Transverse colon (tissue), 4 donors: ENCODE measurements around the gene CAND2. TPM values are rescaled to one million over a fixed set of nuclear protein-coding genes. Genes with fewer than 3 reads are reported as not detected.
A peak's percentile ranks its signal among the peaks of the same experiment; 100 is the strongest.
"Not testable (repeated sequence)": the region's sequence is repeated elsewhere in the genome, so short reads cannot be mapped to it uniquely, and the experiment has no call there.

Experiments
- DNase-seq: peaks from one replicate; pipeline ENCODE4 v3.0.0-alpha.2; 2019
- H3K27ac ChIP-seq, 4 donors: fragments of 200-600 bp; sonication (generic); 2 replicates each; pipeline ENCODE4 v1.5.1; 2016 to 2018; ENCODE audit warnings: inconsistent platforms in 4 of 4
- H3K27me3 ChIP-seq: fragments of 200-600 bp; sonication (generic); 2 replicates; pipeline ENCODE4 v1.5.1; 2017; ENCODE audit warnings: inconsistent platforms
- H3K36me3 ChIP-seq, 4 donors: fragments of 200-600 bp; sonication (generic); 2 replicates each; pipeline ENCODE4 v1.5.1; 2017 to 2019; ENCODE audit warnings: inconsistent platforms in 4 of 4
- H3K4me1 ChIP-seq, 4 donors: fragments of 200-600 bp; sonication (generic); 2 replicates each; pipeline ENCODE4 v1.5.1; 2017 to 2020; ENCODE audit warnings: inconsistent platforms in 4 of 4
- H3K4me3 ChIP-seq, 4 donors: fragments of 200-600 bp; sonication (generic); 1 replicate in 1 of 4; 2 replicates in 3 of 4; pipeline versions ENCODE4 v1.5.1 to v1.6.1; 2017 to 2019; ENCODE audit warnings: inconsistent platforms in 4 of 4
- H3K9me3 ChIP-seq, 2 donors: fragments of 200-600 bp; sonication (generic); 2 replicates each; pipeline ENCODE4 v1.5.1; 2017 to 2019; ENCODE audit warnings: inconsistent platforms in 2 of 2
- EP300 ChIP-seq: sonication (generic); formaldehyde crosslinking; IDR thresholded peaks from one replicate; pipeline ENCODE4 v1.6.1; 2017; ENCODE audit warnings: antibody characterized with exemption, low read depth
- POLR2A ChIP-seq: fragments of 450-650 bp; IDR thresholded peaks from one replicate; pipeline ENCODE4 v1.6.1; 2016; ENCODE audit warnings: antibody characterized with exemption, mild to moderate bottlenecking, moderate library complexity
- POLR2AphosphoS5 ChIP-seq, 3 donors: sonication (generic); formaldehyde crosslinking; IDR thresholded peaks; one replicate each; pipeline ENCODE4 v1.6.1; 2016; ENCODE audit warnings: antibody characterized with exemption in 3 of 3
- WGBS, 2 donors: methylation state at CpG; one replicate each; pipeline ENCODE4 v1.1.5; 2018; ENCODE audit warnings: low coverage in 1 of 2; 5-methylcytosine and 5-hydroxymethylcytosine counted together
- in situ Hi-C, 4 donors: fragments of 200-750 bp; cut with MboI; loops; one replicate each; pipeline versions ENCODE4 v1.15.0 to v1.15.1; 2017; ENCODE audit warnings: low sequenced_read_pairs in 3 of 4, low pct_ligation_motif_present in 1 of 4, low pct_unique_long_range_greater_than_20kb in 1 of 4
- intact Hi-C: fragments of 100-400 bp; cut with DNase I; formaldehyde crosslinking; loops from one replicate; pipeline ENCODE4 v1.15.1; 2023; ENCODE audit warnings: low total_unique reads
- small RNA-seq, 4 donors: library from RNA; depleted of rRNA; stranded (forward); fragments of <200 nt; gene quantifications; one replicate each; pipeline ENCODE3, GENCODE V24; 2016
- total RNA-seq, 4 donors: library from RNA; depleted of rRNA; stranded (reverse); fragments of >200 nt; gene quantifications; one replicate each; pipeline ENCODE4 v1.1.0, GENCODE V29; 2016
- TF ChIP-seq, protein P1 (sequence below), 5 experiments: fragments of 200-600 bp in 3 of 5; fragments of 450-650 bp in 2 of 5; sonication (generic) in 3 of 5; IDR thresholded peaks; 1 replicate in 2 of 5; 2 replicates in 3 of 5; pipeline ENCODE4 v1.5.1; 2016 to 2017; ENCODE audit warnings: antibody characterized with exemption in 5 of 5, inconsistent platforms in 3 of 5, mild to moderate bottlenecking in 2 of 5, moderate library complexity in 1 of 5

Gene CAND2
- total RNA-seq, 4 donors from 2014 or later = 2.7 to 18.3 (median 9.7) TPM

DNA sequence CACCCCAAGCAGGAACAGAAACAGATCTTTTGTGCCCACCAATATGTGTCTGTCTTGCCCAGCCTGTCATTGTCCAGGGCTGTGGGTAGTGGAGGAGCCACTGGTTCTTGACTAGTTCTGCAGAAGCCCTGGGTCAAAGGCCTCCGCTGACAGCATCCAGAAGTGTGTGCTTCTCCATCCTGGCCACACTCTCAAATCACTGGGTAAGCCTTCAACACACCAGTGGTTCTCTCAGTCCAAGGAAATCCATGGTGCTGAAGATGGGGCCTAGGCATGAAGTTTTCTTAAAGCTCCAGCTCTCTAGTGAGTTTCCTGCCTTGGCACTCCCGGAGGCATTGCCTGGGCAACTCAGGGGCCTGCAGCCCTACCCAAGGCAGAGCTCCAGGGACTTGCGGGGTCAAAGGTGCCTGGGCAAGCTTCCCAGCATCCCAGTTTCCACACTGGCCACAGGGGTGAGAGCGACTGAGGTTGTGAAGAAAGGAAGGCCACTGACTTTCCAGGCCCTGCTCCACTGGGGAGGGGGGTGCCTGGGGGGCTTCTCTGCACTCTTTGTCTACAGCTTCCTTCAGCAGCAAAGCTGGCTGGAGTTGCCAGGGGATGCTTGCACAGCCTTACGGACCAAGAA, 82.8 kb downstream of the CAND2 start:
- no peak overlapping the region for H3K27ac ChIP-seq
- H3K4me3 ChIP-seq = no peak overlapping the region
- peaks cover 3 to 9% (median 9%) of the 10 kb centered on the region in 4 donors for H3K4me1 ChIP-seq
- DNase-seq = no peak
- H3K36me3 ChIP-seq = no peaks in the 10 kb centered on the region
- intact Hi-C loops = no loop called here
- H3K9me3 ChIP-seq = no peaks in the 10 kb centered on the region
- in situ Hi-C loops = no loop called here
- 92% methylated on average over 5 of the region's 5 CpGs; no CpG with 5 or more reads in 1 of the 2 donors for WGBS, 2 donors
- peaks cover 7% of the 10 kb centered on the region for H3K27me3 ChIP-seq
- TF ChIP-seq, protein P1, sequence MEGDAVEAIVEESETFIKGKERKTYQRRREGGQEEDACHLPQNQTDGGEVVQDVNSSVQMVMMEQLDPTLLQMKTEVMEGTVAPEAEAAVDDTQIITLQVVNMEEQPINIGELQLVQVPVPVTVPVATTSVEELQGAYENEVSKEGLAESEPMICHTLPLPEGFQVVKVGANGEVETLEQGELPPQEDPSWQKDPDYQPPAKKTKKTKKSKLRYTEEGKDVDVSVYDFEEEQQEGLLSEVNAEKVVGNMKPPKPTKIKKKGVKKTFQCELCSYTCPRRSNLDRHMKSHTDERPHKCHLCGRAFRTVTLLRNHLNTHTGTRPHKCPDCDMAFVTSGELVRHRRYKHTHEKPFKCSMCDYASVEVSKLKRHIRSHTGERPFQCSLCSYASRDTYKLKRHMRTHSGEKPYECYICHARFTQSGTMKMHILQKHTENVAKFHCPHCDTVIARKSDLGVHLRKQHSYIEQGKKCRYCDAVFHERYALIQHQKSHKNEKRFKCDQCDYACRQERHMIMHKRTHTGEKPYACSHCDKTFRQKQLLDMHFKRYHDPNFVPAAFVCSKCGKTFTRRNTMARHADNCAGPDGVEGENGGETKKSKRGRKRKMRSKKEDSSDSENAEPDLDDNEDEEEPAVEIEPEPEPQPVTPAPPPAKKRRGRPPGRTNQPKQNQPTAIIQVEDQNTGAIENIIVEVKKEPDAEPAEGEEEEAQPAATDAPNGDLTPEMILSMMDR (IDR thresholded peaks at IDR 0.05) = no peak
- TF ChIP-seq EP300 = no peak
- TF ChIP-seq POLR2AphosphoS5 (IDR thresholded peaks at IDR 0.05) = no peak
- no peak for TF ChIP-seq POLR2A

- H3K36me3 ChIP-seq, H3K27me3 ChIP-seq, H3K4me3 ChIP-seq, in situ Hi-C loops, intact Hi-C loops, DNase-seq, H3K9me3 ChIP-seq, H3K27ac ChIP-seq, H3K4me1 ChIP-seq: not testable (repeated sequence)
- WGBS, 2 donors = 94 to 100% methylated on average over 1 to 12 of the region's 12 CpGs
Measured at GRCh38 chr3:12881858-12882257, 85.4 kb downstream of the CAND2 start.

DNA sequence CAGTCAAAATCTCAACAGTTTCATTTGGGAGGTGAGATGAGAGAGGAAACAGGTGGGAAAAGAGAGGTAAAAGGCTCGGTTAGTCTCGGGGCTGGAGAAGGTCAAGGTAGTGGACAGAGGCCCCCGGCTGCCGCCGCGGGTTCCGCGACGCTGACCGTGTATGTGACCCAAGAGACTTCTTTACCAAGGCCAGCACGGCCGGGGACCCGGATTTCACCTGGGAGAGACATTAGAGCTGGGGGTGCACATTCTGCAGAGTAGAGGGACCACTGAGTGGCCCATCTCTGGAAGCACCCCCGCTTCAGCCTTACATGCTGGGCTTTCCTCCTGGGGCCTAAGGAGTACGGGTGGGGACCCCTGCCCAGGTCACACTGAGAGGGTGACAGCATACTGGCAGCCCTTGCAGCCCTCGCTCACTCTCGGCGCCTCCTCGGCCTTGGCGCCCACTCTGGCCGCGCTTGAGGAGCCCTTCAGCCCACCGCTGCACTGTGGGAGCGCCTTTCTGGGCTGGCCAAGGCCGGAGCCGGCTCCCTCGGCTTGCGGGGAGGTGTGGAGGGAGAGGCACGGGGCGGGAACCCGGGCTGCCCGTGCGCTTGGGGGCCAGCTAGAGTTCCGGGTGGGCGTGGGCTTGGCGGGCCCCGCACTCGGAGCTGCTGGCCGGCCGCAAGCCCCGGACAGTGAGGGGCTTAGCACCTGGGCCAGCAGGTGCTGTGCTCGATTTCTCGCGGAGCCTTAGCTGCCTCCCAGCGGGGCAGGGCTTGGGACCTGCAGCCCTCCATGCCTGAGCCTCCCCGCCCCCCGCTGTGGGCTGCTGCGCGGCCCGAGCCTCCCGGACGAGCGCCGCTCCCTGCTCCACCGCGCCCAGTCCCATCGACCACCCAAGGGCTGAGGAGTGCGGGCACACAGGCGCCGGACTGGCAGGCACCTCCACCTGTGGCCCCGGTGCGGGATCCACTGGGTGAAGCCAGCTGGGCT, 86.1 kb downstream of the CAND2 start:
- intact Hi-C loops (no loop called here), in situ Hi-C loops (no loop called here)
- Histone ChIP-seq H3K4me1 (no peaks in the 10 kb centered on the region), H3K9me3 (no peaks in the 10 kb centered on the region), H3K4me3 (no peak overlapping the region), H3K36me3 (no peaks in the 10 kb centered on the region), H3K27ac (no peak overlapping the region), H3K27me3 (peaks cover 9% of the 10 kb centered on the region)
- 90 to 93% methylated on average over 4 to 37 of the region's 62 CpGs for WGBS, 2 donors
- no peak for DNase-seq
- TF ChIP-seq, protein P1 (IDR thresholded peaks at IDR 0.05) = no peak

- TF ChIP-seq EP300 = no peak
- no peak for TF ChIP-seq POLR2AphosphoS5 (IDR thresholded peaks at IDR 0.05)
- TF ChIP-seq, protein P1 (IDR thresholded peaks at IDR 0.05) = no peak
- no peak for TF ChIP-seq POLR2A
- DNase-seq = peak; percentile 37
- intact Hi-C loops (no loop called here), in situ Hi-C loops (no loop called here)
- no peaks in the 10 kb centered on the region for H3K4me1 ChIP-seq
- peak overlapping the region in 2 of 4 donors; percentile 55 to 58 for H3K27ac ChIP-seq
- WGBS, 2 donors = 69% methylated on average over 13 of the region's 15 CpGs; no CpG with 5 or more reads in 1 of the 2 donors
- H3K36me3 ChIP-seq = no peaks in the 10 kb centered on the region
- no peak overlapping the region for H3K4me3 ChIP-seq
- H3K9me3 ChIP-seq = no peaks in the 10 kb centered on the region
- peaks cover 9% of the 10 kb centered on the region for H3K27me3 ChIP-seq
Measured at GRCh38 chr3:12884186-12884680, 87.8 kb downstream of the CAND2 start.

Small RNA genes lying within 50 kb of the gene (small RNA-seq; reads per million reads assigned to genes)
- gene AC034198.1 = 0 reads per million in 4 donors

Other genes starting within 250 kb of the CAND2 start
- gene MKRN2, start 239.6 kb upstream of the CAND2 start, total RNA-seq = 10 to 100 TPM; 22.9 to 30.6 (median 25.4) TPM
- 100 to 1,000 TPM in 3 of 4 donors, 10 to 100 TPM in 1; 98.4 to 283 (median 132) TPM for gene RAF1, start 132.6 kb upstream of the CAND2 start, total RNA-seq
- not detected for gene TMEM40, start 37.4 kb upstream of the CAND2 start, total RNA-seq
- 100 to 1,000 TPM; 373 to 937 (median 550) TPM for gene RPL32, start 44.9 kb downstream of the CAND2 start, total RNA-seq